GM08714 (cell line): Measurements from ENCODE around the gene PCSK7.

Source experiments
- H3K4me3 ChIP-seq: fragments of 200-500 bp; sonication (Bioruptor generic); 2 replicates; pipeline ENCODE4 v1.5.1; 2014; ENCODE audit warnings: mild to moderate bottlenecking, low read length, inconsistent platforms
- ZNF274 ChIP-seq: IDR thresholded peaks from 2 replicates; pipeline ENCODE4 v1.6.1; 2012; ENCODE audit warnings: mild to moderate bottlenecking, low read depth, low read length

Gene PCSK7

GRCh38 chr11:117157507-117157906, 74.4 kb downstream of the PCSK7 start:
- TF ChIP-seq ZNF274: no peak
- H3K4me3 ChIP-seq: no peak overlapping the region

- no peak for TF ChIP-seq ZNF274
- no peak overlapping the region for H3K4me3 ChIP-seq
These were observed 77.4 kb downstream of the PCSK7 start for GRCh38 chr11:117154468-117154867.
